Measurements from ENCODE around the gene GDPGP1.
A peak's percentile ranks its signal among the peaks of the same experiment; 100 is the strongest.
"Not testable (repeated sequence)": the region's sequence is repeated elsewhere in the genome, so short reads cannot be mapped to it uniquely, and the experiment has no call there.

GDPGP1 gene

GRCh38 chr15:90271459-90272166 is 37.6 kb downstream of the GDPGP1 start:
- DNase-seq = no peak
- TF ChIP-seq, protein P1, sequence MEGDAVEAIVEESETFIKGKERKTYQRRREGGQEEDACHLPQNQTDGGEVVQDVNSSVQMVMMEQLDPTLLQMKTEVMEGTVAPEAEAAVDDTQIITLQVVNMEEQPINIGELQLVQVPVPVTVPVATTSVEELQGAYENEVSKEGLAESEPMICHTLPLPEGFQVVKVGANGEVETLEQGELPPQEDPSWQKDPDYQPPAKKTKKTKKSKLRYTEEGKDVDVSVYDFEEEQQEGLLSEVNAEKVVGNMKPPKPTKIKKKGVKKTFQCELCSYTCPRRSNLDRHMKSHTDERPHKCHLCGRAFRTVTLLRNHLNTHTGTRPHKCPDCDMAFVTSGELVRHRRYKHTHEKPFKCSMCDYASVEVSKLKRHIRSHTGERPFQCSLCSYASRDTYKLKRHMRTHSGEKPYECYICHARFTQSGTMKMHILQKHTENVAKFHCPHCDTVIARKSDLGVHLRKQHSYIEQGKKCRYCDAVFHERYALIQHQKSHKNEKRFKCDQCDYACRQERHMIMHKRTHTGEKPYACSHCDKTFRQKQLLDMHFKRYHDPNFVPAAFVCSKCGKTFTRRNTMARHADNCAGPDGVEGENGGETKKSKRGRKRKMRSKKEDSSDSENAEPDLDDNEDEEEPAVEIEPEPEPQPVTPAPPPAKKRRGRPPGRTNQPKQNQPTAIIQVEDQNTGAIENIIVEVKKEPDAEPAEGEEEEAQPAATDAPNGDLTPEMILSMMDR (IDR thresholded peaks at IDR 0.05; ENCODE audit: low read depth, low read length) = no peak
- Histone ChIP-seq H3K4me3 (ENCODE audit: low read depth, low read length) (no peak overlapping the region), H3K27ac (no peak overlapping the region), H3K9me3 (ENCODE audit: severe bottlenecking) (no peaks in the 10 kb centered on the region), H3K27me3 (ENCODE audit: insufficient read depth, low read depth, severe bottlenecking) (no peaks in the 10 kb centered on the region), H3K36me3 (peaks cover 81% of the 10 kb centered on the region)

DNA sequence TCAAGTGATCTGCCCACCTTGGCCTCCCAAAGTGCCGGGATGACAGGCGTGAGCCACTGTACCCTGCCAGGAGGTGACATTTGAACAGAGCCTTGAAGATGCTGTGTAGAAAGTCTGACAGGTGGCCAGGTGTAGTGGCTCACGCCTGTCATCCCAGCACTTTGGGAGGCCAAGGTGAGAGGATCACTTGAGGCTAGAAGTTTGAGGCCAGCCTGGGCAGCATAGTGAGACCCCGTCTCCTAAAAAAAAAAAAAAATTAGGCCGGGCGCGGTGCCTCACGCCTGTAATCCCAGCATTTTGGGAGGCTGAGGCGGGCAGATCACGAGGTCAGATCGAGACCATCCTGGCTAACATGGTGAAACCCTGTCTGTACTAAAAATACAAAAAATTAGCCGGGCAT is 44.5 kb downstream of the GDPGP1 start:
- not testable (repeated sequence) for H3K27ac ChIP-seq; H3K9me3 ChIP-seq (ENCODE audit: severe bottlenecking); H3K27me3 ChIP-seq (ENCODE audit: insufficient read depth, low read depth, severe bottlenecking); DNase-seq; H3K4me3 ChIP-seq (ENCODE audit: low read depth, low read length)
- H3K36me3 ChIP-seq = peaks cover 21% of the 10 kb centered on the region

GRCh38 chr15:90280743-90281142 is 46.7 kb downstream of the GDPGP1 start:
- peak overlapping the region; percentile 29 for H3K27ac ChIP-seq
- H3K4me3 ChIP-seq (ENCODE audit: low read depth, low read length); H3K27me3 ChIP-seq (ENCODE audit: insufficient read depth, low read depth, severe bottlenecking): not testable (repeated sequence)

GRCh38 chr15:90281637-90282036 is 47.6 kb downstream of the GDPGP1 start:
- not testable (repeated sequence) for H3K9me3 ChIP-seq (ENCODE audit: severe bottlenecking); H3K4me3 ChIP-seq (ENCODE audit: low read depth, low read length); DNase-seq; H3K27me3 ChIP-seq (ENCODE audit: insufficient read depth, low read depth, severe bottlenecking); H3K27ac ChIP-seq; H3K36me3 ChIP-seq

More at GRCh38 chr15:90280743-90281142, 46.7 kb downstream of the GDPGP1 start:
- H3K9me3 ChIP-seq (ENCODE audit: severe bottlenecking); DNase-seq; H3K36me3 ChIP-seq: not testable (repeated sequence)

DNA sequence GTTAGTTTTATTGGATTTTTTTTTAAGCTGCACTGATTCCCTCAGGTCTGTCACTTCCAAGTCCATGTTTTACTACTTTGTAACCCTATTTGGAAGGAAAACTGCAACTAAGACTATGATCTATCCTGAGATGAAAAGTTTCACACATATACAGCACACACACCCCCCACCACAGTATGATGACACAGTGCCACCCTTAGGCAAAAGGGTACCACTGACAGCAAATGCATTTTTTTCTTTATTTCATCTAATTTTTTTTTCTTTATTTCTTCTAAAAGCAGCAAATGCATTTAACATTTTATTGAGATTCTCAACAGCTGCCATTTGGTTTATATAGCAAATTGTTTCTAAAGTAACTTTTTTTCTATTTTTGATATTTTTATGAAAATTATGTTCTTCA is 52.7 kb downstream of the GDPGP1 start:
- TF ChIP-seq, protein P1 (IDR thresholded peaks at IDR 0.05; ENCODE audit: low read depth, low read length) = peak; percentile 62
- Histone ChIP-seq H3K4me3 (ENCODE audit: low read depth, low read length) (no peak overlapping the region), H3K27me3 (ENCODE audit: insufficient read depth, low read depth, severe bottlenecking) (no peaks in the 10 kb centered on the region), H3K9me3 (ENCODE audit: severe bottlenecking) (no peaks in the 10 kb centered on the region), H3K36me3 (no peaks in the 10 kb centered on the region), H3K27ac (no peak overlapping the region)
- DNase-seq = peak; percentile 28

GRCh38 chr15:90287101-90287500 is 53.1 kb downstream of the GDPGP1 start:
- DNase-seq = no peak
- no peak overlapping the region for H3K27ac ChIP-seq
- no peaks in the 10 kb centered on the region for H3K9me3 ChIP-seq (ENCODE audit: severe bottlenecking)
- TF ChIP-seq, protein P1 (IDR thresholded peaks at IDR 0.05; ENCODE audit: low read depth, low read length) = no peak
- no peaks in the 10 kb centered on the region for H3K36me3 ChIP-seq
- H3K4me3 ChIP-seq (ENCODE audit: low read depth, low read length) = no peak overlapping the region
- no peaks in the 10 kb centered on the region for H3K27me3 ChIP-seq (ENCODE audit: insufficient read depth, low read depth, severe bottlenecking)

DNA sequence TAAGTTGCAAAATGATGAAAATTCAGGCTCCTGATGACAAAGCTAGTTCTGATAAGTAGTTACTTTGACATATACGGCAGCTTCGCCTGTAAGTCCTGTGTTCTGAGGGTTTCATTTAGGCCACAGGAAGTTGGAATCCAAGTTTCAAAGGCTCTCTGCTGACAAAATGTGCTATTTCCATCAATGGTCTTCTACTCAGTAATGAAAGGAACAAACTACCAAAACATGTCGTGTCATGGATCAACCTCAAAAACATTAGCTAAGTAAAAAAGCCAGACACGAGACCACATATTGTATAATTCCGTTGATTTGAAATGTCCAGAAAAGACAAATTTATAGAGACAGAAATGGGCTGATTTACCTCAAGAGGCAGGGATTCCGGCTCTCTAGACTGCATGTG is 53.9 kb downstream of the GDPGP1 start:
- no peak for DNase-seq
- Histone ChIP-seq H3K4me3 (ENCODE audit: low read depth, low read length) (no peak overlapping the region), H3K36me3 (no peaks in the 10 kb centered on the region), H3K27ac (no peak overlapping the region), H3K9me3 (ENCODE audit: severe bottlenecking) (no peaks in the 10 kb centered on the region), H3K27me3 (ENCODE audit: insufficient read depth, low read depth, severe bottlenecking) (no peaks in the 10 kb centered on the region)
- TF ChIP-seq, protein P1 (IDR thresholded peaks at IDR 0.05; ENCODE audit: low read depth, low read length) = no peak
